HepG2 (cell line): ENCODE measurements around the gene CCDC97. TPM values are rescaled to one million over a fixed set of nuclear protein-coding genes. Genes with fewer than 3 reads are reported as not detected.
A peak's percentile ranks its signal among the peaks of the same experiment; 100 is the strongest.

Experiments used
- AGO1 ChIP-seq: fragments of 200-400 bp; formaldehyde crosslinking; IDR thresholded peaks from 2 replicates; pipeline ENCODE4 v1.6.1; 2017; ENCODE audit warnings: mild to moderate bottlenecking, low read depth, low read length, moderate library complexity; ENCODE audit not compliant: poor library complexity, severe bottlenecking
- ATRX ChIP-seq: sonication (generic); formaldehyde crosslinking; IDR thresholded peaks from 2 replicates; pipeline ENCODE4 v1.4.0; 2020; ENCODE audit warnings: missing genetic modification reagents, borderline replicate concordance
- HNRNPH1 ChIP-seq: fragments of 200-400 bp; formaldehyde crosslinking; optimal IDR thresholded peaks from 2 replicates; pipeline ENCODE3; 2017; ENCODE audit warnings: mild to moderate bottlenecking, low read depth, low read length
- KDM3A ChIP-seq: IDR thresholded peaks from 2 replicates; pipeline ENCODE4 v1.6.1; 2018; ENCODE audit warnings: low read depth, missing compliant biosample characterization
- NPAS2 ChIP-seq: sonication (generic); formaldehyde crosslinking; IDR thresholded peaks from 2 replicates; pipeline ENCODE4 v1.8.0; 2022; ENCODE audit warnings: mild to moderate bottlenecking, missing genetic modification reagents, borderline replicate concordance
- SNAPC2 ChIP-seq: sonication (generic); formaldehyde crosslinking; IDR thresholded peaks from 2 replicates; pipeline ENCODE4 v1.8.1; 2022; ENCODE audit warnings: mild to moderate bottlenecking, missing genetic modification reagents
- ZFP91 ChIP-seq: sonication (generic); formaldehyde crosslinking; IDR thresholded peaks from 2 replicates; pipeline ENCODE4 v1.9.0; 2022; ENCODE audit warnings: missing genetic modification reagents, mild to moderate bottlenecking, borderline replicate concordance
- ZNF142 ChIP-seq: sonication (generic); formaldehyde crosslinking; IDR thresholded peaks from 2 replicates; pipeline ENCODE4 v1.4.0; 2020; ENCODE audit warnings: missing genetic modification reagents
- ZNF678 ChIP-seq: sonication (generic); formaldehyde crosslinking; IDR thresholded peaks from 2 replicates; pipeline ENCODE4 v1.4.0; 2020; ENCODE audit warnings: mild to moderate bottlenecking, missing genetic modification reagents
- ZNF687 ChIP-seq: sonication (generic); formaldehyde crosslinking; IDR thresholded peaks from 2 replicates; pipeline ENCODE4 v1.5.1; 2020; ENCODE audit warnings: mild to moderate bottlenecking, missing genetic modification reagents, moderate library complexity
- polyA plus RNA-seq, 8 experiments: library from polyadenylated mRNA; depleted of rRNA in 3 of 8; stranded (reverse) in 7 of 8; unstranded in 1 of 8; fragments of >200 nt; fragmentation: Illumina TruSeq in 4 of 8; extraction: Trizol in 4 of 8; gene quantifications; 2 replicates each; pipeline versions ENCODE4 v1.2.1 to v1.2.3, GENCODE V29; 2011 to 2016; ENCODE audit warnings: low read depth in 4 of 8, missing spikeins in 1 of 8, mixed read lengths in 1 of 8; ENCODE audit not compliant: insufficient read depth in 1 of 8
- total RNA-seq, 5 experiments: library from RNA; depleted of rRNA; stranded (reverse); fragments of >200 nt; fragmentation: Illumina TruSeq; extraction: Trizol; gene quantifications; 2 replicates each; pipeline ENCODE4 v1.2.3, GENCODE V29; 2016; ENCODE audit warnings: low read depth in 1 of 5
- TF ChIP-seq, protein P1 (sequence below): sonication (generic); formaldehyde crosslinking; IDR thresholded peaks from 2 replicates; pipeline ENCODE4 v1.4.0; 2020; ENCODE audit warnings: mild to moderate bottlenecking, missing genetic modification reagents, borderline replicate concordance

The CCDC97 gene
- total and polyA plus RNA-seq, 2 of the 13 experiments (the other 11 are each of a cell fraction or from before 2014, with no cell fraction given) = 6.2 to 7.3 TPM

DNA sequence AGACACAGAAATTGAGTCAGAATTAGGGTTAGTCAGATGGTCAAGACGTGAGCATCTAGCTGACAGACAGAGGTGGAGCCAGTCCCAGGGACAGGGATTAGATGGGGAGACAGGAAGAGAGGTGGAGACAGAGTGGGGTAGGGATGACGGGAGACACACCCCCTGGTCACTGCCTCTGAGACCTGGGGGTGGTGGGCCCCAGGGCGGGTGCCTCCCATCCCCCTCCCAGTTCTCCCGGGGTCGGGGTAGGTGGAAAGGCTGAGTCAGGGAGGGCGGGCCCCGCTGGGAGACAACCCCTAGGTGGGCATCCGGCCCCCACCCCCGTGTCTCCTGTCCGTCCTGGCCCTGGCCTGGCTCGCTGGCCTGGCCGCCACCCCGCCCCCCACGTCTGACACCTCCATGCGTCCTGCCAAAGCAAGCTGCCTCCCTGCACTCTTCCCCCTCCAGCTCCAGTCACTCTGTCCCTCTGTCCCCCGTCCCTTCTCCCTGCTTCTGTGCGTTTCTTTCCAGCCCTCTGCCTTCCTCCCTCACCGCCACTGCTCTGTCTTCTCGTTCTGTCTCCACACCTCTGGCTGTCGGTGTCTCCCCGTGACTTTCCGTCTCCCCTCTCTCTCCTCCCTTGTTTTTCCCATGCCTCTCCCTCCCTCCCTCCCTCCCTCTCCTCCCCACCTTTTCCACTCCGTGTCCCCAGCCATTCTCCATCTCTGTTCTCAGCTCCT lies 15.1 kb downstream of the CCDC97 start (continued):
- TF ChIP-seq, protein P1, sequence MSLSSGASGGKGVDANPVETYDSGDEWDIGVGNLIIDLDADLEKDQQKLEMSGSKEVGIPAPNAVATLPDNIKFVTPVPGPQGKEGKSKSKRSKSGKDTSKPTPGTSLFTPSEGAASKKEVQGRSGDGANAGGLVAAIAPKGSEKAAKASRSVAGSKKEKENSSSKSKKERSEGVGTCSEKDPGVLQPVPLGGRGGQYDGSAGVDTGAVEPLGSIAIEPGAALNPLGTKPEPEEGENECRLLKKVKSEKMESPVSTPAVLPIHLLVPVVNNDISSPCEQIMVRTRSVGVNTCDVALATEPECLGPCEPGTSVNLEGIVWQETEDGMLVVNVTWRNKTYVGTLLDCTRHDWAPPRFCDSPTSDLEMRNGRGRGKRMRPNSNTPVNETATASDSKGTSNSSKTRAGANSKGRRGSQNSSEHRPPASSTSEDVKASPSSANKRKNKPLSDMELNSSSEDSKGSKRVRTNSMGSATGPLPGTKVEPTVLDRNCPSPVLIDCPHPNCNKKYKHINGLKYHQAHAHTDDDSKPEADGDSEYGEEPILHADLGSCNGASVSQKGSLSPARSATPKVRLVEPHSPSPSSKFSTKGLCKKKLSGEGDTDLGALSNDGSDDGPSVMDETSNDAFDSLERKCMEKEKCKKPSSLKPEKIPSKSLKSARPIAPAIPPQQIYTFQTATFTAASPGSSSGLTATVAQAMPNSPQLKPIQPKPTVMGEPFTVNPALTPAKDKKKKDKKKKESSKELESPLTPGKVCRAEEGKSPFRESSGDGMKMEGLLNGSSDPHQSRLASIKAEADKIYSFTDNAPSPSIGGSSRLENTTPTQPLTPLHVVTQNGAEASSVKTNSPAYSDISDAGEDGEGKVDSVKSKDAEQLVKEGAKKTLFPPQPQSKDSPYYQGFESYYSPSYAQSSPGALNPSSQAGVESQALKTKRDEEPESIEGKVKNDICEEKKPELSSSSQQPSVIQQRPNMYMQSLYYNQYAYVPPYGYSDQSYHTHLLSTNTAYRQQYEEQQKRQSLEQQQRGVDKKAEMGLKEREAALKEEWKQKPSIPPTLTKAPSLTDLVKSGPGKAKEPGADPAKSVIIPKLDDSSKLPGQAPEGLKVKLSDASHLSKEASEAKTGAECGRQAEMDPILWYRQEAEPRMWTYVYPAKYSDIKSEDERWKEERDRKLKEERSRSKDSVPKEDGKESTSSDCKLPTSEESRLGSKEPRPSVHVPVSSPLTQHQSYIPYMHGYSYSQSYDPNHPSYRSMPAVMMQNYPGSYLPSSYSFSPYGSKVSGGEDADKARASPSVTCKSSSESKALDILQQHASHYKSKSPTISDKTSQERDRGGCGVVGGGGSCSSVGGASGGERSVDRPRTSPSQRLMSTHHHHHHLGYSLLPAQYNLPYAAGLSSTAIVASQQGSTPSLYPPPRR (CRISPR knock-in tag) = peak; percentile 65
- TF ChIP-seq AGO1 = peak; percentile 89
- TF ChIP-seq SNAPC2 (CRISPR knock-in tag) = no peak
- no peak for TF ChIP-seq HNRNPH1
- TF ChIP-seq ZFP91 (CRISPR knock-in tag) = 0 out of 2 replicates have a peak, but pooled peaks have one; percentile 31
- peak; percentile 80; the same call in 1 of the 2 replicates for TF ChIP-seq KDM3A
- TF ChIP-seq ZNF142 (CRISPR knock-in tag) = no peak
- TF ChIP-seq NPAS2 (CRISPR knock-in tag) = no peak
- TF ChIP-seq ZNF678 (CRISPR knock-in tag) = no peak
- TF ChIP-seq ZNF687 (CRISPR knock-in tag) = peak; percentile 51; the same call in 1 of the 2 replicates
- TF ChIP-seq ATRX (CRISPR knock-in tag) = no peak
